GM19395 (cell line): ENCODE data around the gene SREBF1.

Experiments used
- ATAC-seq: cut with Tn5 transposase; IDR thresholded peaks from one replicate; pipeline ENCODE4 v1.9.1; 2021; ENCODE audit warnings: mild to moderate bottlenecking, moderate library complexity; ENCODE audit not compliant: unreplicated experiment

Gene SREBF1

DNA sequence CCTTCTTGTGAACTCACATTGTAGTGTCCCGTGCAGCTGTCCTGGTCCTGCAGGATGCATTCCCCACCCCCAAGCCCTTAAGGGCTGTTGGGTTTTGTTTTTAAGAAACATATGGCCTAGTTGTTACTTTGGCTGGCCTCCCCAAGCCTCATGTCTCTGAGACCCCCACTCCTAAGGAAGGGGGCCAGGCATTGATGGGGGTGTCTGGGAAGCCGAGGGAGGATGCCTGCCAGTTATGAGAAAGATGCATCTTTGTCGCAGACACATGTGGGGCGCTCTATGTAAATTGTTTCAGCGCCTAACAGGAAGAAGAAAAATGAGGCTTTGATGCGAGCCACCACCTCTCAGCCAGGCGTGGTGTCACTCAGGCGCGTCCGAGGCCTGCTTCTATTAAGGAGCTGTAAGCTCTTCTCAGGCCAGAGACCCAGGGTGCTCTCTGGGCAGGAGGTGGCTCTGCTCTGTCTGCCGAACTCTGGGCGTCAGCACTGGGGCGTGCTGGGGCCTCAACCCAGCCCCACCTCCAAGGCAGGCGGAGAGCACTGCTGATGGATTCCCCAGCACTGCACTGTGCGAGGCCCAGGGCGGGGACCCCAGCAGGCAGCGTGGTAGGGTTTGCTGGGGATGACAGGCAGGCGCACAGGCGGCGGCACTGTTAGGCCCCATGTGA, 70.6 kb downstream of the SREBF1 start:
- ATAC-seq = peak; percentile 72

DNA sequence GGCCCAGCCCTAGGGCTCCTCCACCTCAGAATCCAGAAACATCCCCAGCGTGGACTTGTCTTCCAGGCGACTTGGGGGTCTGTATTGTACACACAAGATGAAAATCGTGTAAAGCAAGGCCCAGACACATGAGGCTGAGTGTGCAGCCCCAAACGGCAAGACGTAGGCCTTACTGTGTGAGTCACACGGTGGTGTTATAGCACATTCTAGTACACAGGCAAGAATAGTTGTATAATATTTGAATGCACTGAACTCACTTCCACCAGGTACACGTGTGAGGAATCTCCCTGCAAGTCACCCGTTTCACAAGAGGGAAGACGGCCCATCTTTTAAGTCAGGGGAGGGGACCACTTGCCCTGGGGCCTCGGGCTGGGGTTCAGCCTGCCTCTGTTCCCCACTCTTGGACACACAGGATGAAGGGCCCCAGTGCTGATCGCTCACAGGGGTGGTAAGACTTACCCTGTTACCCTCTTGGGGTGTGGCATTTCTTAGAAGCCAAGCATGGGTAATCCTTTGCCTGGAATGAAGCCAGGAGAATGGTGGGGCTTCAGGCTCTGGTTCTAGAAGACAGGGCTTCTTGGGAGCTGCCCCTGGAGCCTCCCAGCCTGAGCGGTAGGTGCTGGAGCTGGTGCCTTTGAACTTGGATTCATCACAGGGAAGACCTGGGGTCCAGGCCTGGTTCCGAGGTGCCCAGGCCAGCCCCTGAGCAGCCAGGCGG, 71.3 kb downstream of the SREBF1 start:
- ATAC-seq = no peak

DNA sequence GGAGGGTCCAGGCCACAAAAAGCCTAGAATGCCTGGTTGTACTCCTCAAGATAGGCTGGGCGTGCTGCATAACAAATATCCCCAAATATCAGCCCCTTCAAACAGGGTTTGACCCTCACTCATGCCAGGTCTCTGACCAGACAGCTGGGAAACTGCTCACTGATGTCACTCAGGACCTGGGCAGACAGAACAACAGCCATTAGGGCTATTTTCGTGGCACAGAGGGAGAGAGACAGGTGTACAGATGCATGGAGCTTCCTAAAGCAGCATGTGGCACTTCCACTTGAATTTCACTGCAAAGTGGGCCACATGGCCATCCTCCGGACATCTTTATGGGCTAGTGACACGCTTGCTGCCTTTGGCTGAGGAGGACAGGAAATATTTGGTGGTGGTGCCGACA, 73.1 kb downstream of the SREBF1 start:
- no peak for ATAC-seq

GRCh38 chr17:17763136-17763535, 73.7 kb downstream of the SREBF1 start:
- no peak for ATAC-seq

DNA sequence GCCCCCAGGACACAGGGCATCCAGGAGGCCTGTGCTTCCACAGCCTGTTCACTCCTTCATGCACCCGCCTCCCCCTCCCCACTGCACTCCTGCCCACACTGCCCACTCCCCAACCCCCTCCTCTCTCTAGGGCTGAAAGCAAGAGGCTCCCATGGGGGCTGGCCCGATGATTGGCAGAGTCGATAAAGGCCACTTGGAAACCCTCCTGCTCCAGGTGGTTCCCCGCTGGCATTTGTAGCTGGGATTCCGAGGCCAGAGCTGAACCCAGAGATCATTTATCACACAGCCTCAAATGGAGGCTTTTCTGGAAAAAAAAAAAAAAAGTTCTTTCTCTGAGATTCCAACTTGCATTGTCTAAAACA, 74.1 kb downstream of the SREBF1 start:
- no peak for ATAC-seq
